ENCODE measurements around the gene ZNF236.

GRCh38 chr18:77019641-77020040, 197.3 kb downstream of the ZNF236 start:
- TF ChIP-seq POLR2A (IDR thresholded peaks at IDR 0.05; ENCODE audit: low read depth, low read length), result no peak
- TF ChIP-seq, protein P1, sequence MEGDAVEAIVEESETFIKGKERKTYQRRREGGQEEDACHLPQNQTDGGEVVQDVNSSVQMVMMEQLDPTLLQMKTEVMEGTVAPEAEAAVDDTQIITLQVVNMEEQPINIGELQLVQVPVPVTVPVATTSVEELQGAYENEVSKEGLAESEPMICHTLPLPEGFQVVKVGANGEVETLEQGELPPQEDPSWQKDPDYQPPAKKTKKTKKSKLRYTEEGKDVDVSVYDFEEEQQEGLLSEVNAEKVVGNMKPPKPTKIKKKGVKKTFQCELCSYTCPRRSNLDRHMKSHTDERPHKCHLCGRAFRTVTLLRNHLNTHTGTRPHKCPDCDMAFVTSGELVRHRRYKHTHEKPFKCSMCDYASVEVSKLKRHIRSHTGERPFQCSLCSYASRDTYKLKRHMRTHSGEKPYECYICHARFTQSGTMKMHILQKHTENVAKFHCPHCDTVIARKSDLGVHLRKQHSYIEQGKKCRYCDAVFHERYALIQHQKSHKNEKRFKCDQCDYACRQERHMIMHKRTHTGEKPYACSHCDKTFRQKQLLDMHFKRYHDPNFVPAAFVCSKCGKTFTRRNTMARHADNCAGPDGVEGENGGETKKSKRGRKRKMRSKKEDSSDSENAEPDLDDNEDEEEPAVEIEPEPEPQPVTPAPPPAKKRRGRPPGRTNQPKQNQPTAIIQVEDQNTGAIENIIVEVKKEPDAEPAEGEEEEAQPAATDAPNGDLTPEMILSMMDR (IDR thresholded peaks at IDR 0.05; ENCODE audit: extremely low read depth in 1 of 2, insufficient read depth in 1 of 2, low read depth in 1 of 2, low read length in 2 of 2), result no peak
- no peak for TF ChIP-seq EZH2 (IDR thresholded peaks at IDR 0.05; ENCODE audit: borderline replicate concordance, low read depth, low read length, severe bottlenecking)
- TF ChIP-seq POLR2AphosphoS5 (IDR thresholded peaks at IDR 0.05; ENCODE audit: insufficient read depth, low read depth, low read length), result no peak
- TF ChIP-seq MYC (IDR thresholded peaks at IDR 0.05; ENCODE audit: low read depth, low read length), result no peak

Measured in endothelial cell of umbilical vein (primary cell).